ENCODE data around the gene CCNG2. TPM values are rescaled to one million over a fixed set of nuclear protein-coding genes. Genes with fewer than 3 reads are reported as not detected.

The CCNG2 gene
- total and polyA plus RNA-seq, 2 of the 4 experiments (the other 2 are of a cell fraction), result 11.3 to 14.9 TPM

DNA sequence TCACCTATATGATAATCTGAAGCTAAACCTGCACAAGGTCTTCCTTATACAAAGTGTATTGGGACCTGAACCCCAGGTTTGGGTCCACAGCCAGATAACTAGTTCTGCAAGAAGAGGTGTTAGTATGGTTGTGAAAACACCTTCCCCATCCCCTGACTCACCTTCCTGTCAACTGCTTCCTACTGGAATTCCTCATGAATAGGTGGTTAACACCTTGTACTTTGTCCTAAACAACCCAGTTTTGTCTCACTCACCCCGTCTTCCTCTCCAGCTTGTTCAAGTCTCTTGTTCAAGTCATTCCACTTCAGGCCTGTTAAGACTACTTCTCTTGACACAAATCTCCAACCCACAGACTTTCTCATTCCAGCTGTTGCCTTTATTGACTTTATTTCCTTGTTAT lies 45.5 kb downstream of the CCNG2 start:
- no peak overlapping the region for H3K4me2 ChIP-seq (ENCODE audit: low read depth, low read length)
- H2AFZ ChIP-seq (replicated peaks; ENCODE audit: low read length, poor library complexity), result no peak overlapping the region
- H4K5ac ChIP-seq (ENCODE audit: low read depth, low read length), result no peak overlapping the region
- no peak for DNase-seq
- no peak overlapping the region for H4K8ac ChIP-seq (ENCODE audit: low read depth in 2 of 2, low read length in 2 of 2)
- no peak overlapping the region for H3K23ac ChIP-seq (ENCODE audit: low read depth, low read length)
- no peak overlapping the region for H3K18ac ChIP-seq (ENCODE audit: low read depth, low read length)
- no peak overlapping the region for H2AK9ac ChIP-seq (replicated peaks; ENCODE audit: low read depth, low read length, poor library complexity)
- no peaks in the 10 kb centered on the region for H3K4me1 ChIP-seq (ENCODE audit: control insufficient read depth, insufficient read depth, low read length)
- no peak overlapping the region for H3K56ac ChIP-seq (ENCODE audit: extremely low read depth, insufficient read depth, low read length)
- no peak overlapping the region for H2BK5ac ChIP-seq (ENCODE audit: low read depth, low read length, poor library complexity, severe bottlenecking)
- 80% methylated on average over 1 of the region's 1 CpG; no CpG with 5 or more reads in 1 of the 2 experiments for WGBS, 2 experiments (ENCODE audit: extremely low coverage in 2 of 2, insufficient read length in 1 of 2)
- ChIA-PET CTCF (interaction anchor here (1.0 to 2.5 kb wide), 6 partner anchors 9 to 215 kb away, joined by 3 to 14 read pairs (median 4); no protein-coding TSS in a partner anchor), POLR2A (ENCODE audit: unreplicated experiment) (no interaction called here)
- H3K27me3 ChIP-seq (ENCODE audit: control insufficient read depth, insufficient read depth, low read length), result peaks cover 46% of the 10 kb centered on the region
- no peak overlapping the region for H3K4me3 ChIP-seq (ENCODE audit: insufficient read depth, low read depth, low read length)
- TF ChIP-seq, protein P1, sequence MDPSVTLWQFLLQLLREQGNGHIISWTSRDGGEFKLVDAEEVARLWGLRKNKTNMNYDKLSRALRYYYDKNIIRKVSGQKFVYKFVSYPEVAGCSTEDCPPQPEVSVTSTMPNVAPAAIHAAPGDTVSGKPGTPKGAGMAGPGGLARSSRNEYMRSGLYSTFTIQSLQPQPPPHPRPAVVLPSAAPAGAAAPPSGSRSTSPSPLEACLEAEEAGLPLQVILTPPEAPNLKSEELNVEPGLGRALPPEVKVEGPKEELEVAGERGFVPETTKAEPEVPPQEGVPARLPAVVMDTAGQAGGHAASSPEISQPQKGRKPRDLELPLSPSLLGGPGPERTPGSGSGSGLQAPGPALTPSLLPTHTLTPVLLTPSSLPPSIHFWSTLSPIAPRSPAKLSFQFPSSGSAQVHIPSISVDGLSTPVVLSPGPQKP (IDR thresholded peaks at IDR 0.05; ENCODE audit: borderline replicate concordance, low read depth, low read length), result no peak
- no peak for TF ChIP-seq SMC3 (IDR thresholded peaks at IDR 0.05; ENCODE audit: low read depth, low read length)
- TF ChIP-seq RAD21 (IDR thresholded peaks at IDR 0.05; ENCODE audit: low read length), result no peak
- TF ChIP-seq CHD1 (IDR thresholded peaks at IDR 0.05; ENCODE audit: low read depth, low read length), result no peak
- TF ChIP-seq CEBPB (IDR thresholded peaks at IDR 0.05; ENCODE audit: low read depth, low read length), result no peak
- no peak for TF ChIP-seq NFE2L2 (IDR thresholded peaks at IDR 0.05; ENCODE audit: low read depth, low read length)
- no peak for TF ChIP-seq BHLHE40 (IDR thresholded peaks at IDR 0.05; ENCODE audit: low read depth, low read length)
- TF ChIP-seq MAZ (IDR thresholded peaks at IDR 0.05; ENCODE audit: borderline replicate concordance, low read depth, low read length), result no peak
- no peak for TF ChIP-seq MAFK (IDR thresholded peaks at IDR 0.05; ENCODE audit: low read depth, low read length)
- no peak for TF ChIP-seq FOS (IDR thresholded peaks at IDR 0.05; ENCODE audit: low read depth, low read length)
- no peak for TF ChIP-seq RFX5 (IDR thresholded peaks at IDR 0.05; ENCODE audit: low read depth, low read length)
- TF ChIP-seq, protein P2, sequence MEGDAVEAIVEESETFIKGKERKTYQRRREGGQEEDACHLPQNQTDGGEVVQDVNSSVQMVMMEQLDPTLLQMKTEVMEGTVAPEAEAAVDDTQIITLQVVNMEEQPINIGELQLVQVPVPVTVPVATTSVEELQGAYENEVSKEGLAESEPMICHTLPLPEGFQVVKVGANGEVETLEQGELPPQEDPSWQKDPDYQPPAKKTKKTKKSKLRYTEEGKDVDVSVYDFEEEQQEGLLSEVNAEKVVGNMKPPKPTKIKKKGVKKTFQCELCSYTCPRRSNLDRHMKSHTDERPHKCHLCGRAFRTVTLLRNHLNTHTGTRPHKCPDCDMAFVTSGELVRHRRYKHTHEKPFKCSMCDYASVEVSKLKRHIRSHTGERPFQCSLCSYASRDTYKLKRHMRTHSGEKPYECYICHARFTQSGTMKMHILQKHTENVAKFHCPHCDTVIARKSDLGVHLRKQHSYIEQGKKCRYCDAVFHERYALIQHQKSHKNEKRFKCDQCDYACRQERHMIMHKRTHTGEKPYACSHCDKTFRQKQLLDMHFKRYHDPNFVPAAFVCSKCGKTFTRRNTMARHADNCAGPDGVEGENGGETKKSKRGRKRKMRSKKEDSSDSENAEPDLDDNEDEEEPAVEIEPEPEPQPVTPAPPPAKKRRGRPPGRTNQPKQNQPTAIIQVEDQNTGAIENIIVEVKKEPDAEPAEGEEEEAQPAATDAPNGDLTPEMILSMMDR (conservative IDR thresholded peaks at IDR 0.05; ENCODE audit: low read depth, low read length), result no peak
- TF ChIP-seq, protein P3, sequence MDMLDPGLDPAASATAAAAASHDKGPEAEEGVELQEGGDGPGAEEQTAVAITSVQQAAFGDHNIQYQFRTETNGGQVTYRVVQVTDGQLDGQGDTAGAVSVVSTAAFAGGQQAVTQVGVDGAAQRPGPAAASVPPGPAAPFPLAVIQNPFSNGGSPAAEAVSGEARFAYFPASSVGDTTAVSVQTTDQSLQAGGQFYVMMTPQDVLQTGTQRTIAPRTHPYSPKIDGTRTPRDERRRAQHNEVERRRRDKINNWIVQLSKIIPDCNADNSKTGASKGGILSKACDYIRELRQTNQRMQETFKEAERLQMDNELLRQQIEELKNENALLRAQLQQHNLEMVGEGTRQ (IDR thresholded peaks at IDR 0.05; ENCODE audit: low read depth, low read length), result no peak
- no peak for TF ChIP-seq MXI1 (IDR thresholded peaks at IDR 0.05; ENCODE audit: borderline replicate concordance, low read depth, low read length)
- no peak for TF ChIP-seq RCOR1 (IDR thresholded peaks at IDR 0.05; ENCODE audit: insufficient replicate concordance, low read length)
- no peak for TF ChIP-seq POLR2A (IDR thresholded peaks at IDR 0.05; ENCODE audit: low read depth, low read length)
- no peaks in the 10 kb centered on the region for H3K79me1 ChIP-seq (ENCODE audit: low read depth in 1 of 2, low read length in 2 of 2)
- ATAC-seq (ENCODE audit: low read depth), result no peak
- no peaks in the 10 kb centered on the region for H3K9me3 ChIP-seq (ENCODE audit: control insufficient read depth, insufficient read depth, low read length)
- no peak overlapping the region for H3K9ac ChIP-seq (ENCODE audit: low read depth, low read length)
- no peak overlapping the region for H2BK20ac ChIP-seq (ENCODE audit: low read depth, low read length)
- H3K4ac ChIP-seq (ENCODE audit: low read depth, low read length), result no peak overlapping the region
- no peak overlapping the region for H3K27ac ChIP-seq (ENCODE audit: insufficient read depth, low read length)
- H2BK120ac ChIP-seq (ENCODE audit: low read depth, low read length), result no peak overlapping the region
- no peaks in the 10 kb centered on the region for H3K36me3 ChIP-seq (ENCODE audit: control insufficient read depth, insufficient read depth, low read length)
- no TSS peak for BruUV-seq (replicated peaks)
- no peak overlapping the region for H2BK15ac ChIP-seq (ENCODE audit: low read depth, low read length)
- in situ Hi-C loops (cut with MboI; ENCODE audit: low sequenced_read_pairs), result loop anchor here (10.0 to 25.0 kb wide), 3 partner anchors 138 to 765 kb away; partner anchors contain the start of gene SHROOM3
- no peaks in the 10 kb centered on the region for H4K20me1 ChIP-seq (ENCODE audit: insufficient read depth, low read length)
- H3K14ac ChIP-seq (replicated peaks; ENCODE audit: low read depth, low read length), result no peak overlapping the region
- H3K9me1 ChIP-seq (ENCODE audit: insufficient read depth, low read length), result no peaks in the 10 kb centered on the region
- dilution Hi-C loops (cut with HindIII; ENCODE audit: low sequenced_read_pairs, unreplicated experiment), result no loop called here
- intact Hi-C loops (cut with micrococcal nuclease), result loop anchor here (2.0 to 5.0 kb wide), 4 partner anchors 130 to 770 kb away; no protein-coding TSS in a partner anchor
- H2AK5ac ChIP-seq (ENCODE audit: low read depth, low read length), result no peak overlapping the region
- H4K91ac ChIP-seq (ENCODE audit: insufficient read depth, low read depth, low read length), result no peak overlapping the region

All from IMR-90 (cell line).